Measurements from ENCODE around the gene MIB2.
"Not testable (repeated sequence)": the region's sequence is repeated elsewhere in the genome, so short reads cannot be mapped to it uniquely, and the experiment has no call there.

The MIB2 gene

DNA sequence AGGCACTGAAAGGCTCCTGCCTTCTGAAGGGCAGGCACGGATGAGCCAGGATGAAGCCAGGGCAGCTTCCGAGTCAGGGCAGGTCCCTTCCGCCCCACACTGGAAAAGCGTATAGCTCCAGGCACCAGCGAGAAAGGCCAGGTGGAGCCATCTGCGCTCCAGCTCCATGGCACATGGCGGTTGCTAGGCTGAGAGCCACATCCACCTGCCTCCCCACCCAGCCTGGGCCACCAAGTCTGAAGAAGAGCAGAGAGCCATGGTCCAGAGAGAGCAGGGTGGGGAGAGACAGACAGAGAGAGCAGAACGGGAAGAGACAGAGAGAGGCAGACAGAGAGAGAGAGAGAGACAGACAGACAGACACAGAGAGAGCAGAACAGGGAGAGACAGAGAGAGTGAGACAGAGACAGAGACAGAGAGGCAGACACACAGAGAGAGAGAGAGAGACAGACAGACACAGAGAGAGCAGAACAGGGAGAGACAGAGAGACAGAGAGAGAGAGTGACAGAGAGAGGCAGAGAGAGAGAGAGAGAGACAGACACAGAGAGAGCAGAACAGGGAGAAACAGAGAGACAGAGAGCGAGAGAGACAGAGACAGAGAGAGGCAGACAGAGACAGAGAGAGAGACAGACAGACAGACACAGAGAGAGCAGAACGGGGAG is 20.6 kb upstream of the MIB2 start:
- peak; percentile 56; the same call in 2 of the 3 replicates for ATAC-seq (ENCODE audit: insufficient read depth, low read depth)
- Histone ChIP-seq H3K4me3 (ENCODE audit: low read depth in 1 of 2, low read length in 2 of 2) (no peak overlapping the region), H2AFZ (ENCODE audit: low read depth, low read length) (no peak overlapping the region), H3K4me1 (ENCODE audit: insufficient read depth, low read length) (no peaks in the 10 kb centered on the region), H3K27me3 (ENCODE audit: insufficient read depth, low read length, poor library complexity) (no peaks in the 10 kb centered on the region), H3K27ac (ENCODE audit: low read length) (no peak overlapping the region), H3K79me2 (ENCODE audit: insufficient read depth, low read length) (no peaks in the 10 kb centered on the region), H3K9me3 (ENCODE audit: insufficient read depth, low read length, severe bottlenecking) (no peaks in the 10 kb centered on the region), H3K4me2 (ENCODE audit: insufficient read depth, low read length) (no peak overlapping the region), H4K20me1 (ENCODE audit: insufficient read depth, low read length) (no peaks in the 10 kb centered on the region), H3K36me3 (ENCODE audit: insufficient read depth, low read length) (no peaks in the 10 kb centered on the region), H3K9ac (ENCODE audit: low read depth, low read length) (no peak overlapping the region)
- TF ChIP-seq, protein P1, sequence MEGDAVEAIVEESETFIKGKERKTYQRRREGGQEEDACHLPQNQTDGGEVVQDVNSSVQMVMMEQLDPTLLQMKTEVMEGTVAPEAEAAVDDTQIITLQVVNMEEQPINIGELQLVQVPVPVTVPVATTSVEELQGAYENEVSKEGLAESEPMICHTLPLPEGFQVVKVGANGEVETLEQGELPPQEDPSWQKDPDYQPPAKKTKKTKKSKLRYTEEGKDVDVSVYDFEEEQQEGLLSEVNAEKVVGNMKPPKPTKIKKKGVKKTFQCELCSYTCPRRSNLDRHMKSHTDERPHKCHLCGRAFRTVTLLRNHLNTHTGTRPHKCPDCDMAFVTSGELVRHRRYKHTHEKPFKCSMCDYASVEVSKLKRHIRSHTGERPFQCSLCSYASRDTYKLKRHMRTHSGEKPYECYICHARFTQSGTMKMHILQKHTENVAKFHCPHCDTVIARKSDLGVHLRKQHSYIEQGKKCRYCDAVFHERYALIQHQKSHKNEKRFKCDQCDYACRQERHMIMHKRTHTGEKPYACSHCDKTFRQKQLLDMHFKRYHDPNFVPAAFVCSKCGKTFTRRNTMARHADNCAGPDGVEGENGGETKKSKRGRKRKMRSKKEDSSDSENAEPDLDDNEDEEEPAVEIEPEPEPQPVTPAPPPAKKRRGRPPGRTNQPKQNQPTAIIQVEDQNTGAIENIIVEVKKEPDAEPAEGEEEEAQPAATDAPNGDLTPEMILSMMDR (IDR thresholded peaks at IDR 0.05; ENCODE audit: borderline replicate concordance, extremely low read depth, low read length, poor library complexity, severe bottlenecking) = no peak
- no peak for TF ChIP-seq EZH2 (IDR thresholded peaks at IDR 0.05; ENCODE audit: borderline replicate concordance, low read depth, low read length, severe bottlenecking)
- no peak for DNase-seq

DNA sequence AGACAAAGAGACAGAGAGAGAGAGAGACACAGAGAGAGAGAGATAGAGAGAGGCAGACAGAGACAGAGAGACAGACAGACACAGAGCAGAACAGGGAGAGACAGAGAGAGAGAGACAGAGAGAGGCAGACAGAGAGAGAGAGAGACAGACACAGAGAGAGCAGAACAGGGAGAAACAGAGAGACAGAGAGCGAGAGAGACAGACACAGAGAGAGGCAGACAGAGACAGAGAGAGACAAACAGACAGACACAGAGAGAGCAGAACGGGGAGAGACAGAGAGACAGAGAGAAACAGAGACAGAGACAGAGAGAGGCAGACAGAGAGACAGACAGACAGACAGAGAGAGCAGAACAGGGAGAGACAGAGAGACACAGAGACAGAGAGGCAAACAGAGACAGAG is 20.0 kb upstream of the MIB2 start:
- DNase-seq; H3K9me3 ChIP-seq (ENCODE audit: insufficient read depth, low read length, severe bottlenecking); H3K9ac ChIP-seq (ENCODE audit: low read depth, low read length); H3K4me1 ChIP-seq (ENCODE audit: insufficient read depth, low read length); H3K4me3 ChIP-seq (ENCODE audit: low read depth in 1 of 2, low read length in 2 of 2); H2AFZ ChIP-seq (ENCODE audit: low read depth, low read length); H3K4me2 ChIP-seq (ENCODE audit: insufficient read depth, low read length); H3K36me3 ChIP-seq (ENCODE audit: insufficient read depth, low read length); ATAC-seq (ENCODE audit: insufficient read depth, low read depth); H3K27me3 ChIP-seq (ENCODE audit: insufficient read depth, low read length, poor library complexity); H3K27ac ChIP-seq (ENCODE audit: low read length); H4K20me1 ChIP-seq (ENCODE audit: insufficient read depth, low read length); H3K79me2 ChIP-seq (ENCODE audit: insufficient read depth, low read length): not testable (repeated sequence)

DNA sequence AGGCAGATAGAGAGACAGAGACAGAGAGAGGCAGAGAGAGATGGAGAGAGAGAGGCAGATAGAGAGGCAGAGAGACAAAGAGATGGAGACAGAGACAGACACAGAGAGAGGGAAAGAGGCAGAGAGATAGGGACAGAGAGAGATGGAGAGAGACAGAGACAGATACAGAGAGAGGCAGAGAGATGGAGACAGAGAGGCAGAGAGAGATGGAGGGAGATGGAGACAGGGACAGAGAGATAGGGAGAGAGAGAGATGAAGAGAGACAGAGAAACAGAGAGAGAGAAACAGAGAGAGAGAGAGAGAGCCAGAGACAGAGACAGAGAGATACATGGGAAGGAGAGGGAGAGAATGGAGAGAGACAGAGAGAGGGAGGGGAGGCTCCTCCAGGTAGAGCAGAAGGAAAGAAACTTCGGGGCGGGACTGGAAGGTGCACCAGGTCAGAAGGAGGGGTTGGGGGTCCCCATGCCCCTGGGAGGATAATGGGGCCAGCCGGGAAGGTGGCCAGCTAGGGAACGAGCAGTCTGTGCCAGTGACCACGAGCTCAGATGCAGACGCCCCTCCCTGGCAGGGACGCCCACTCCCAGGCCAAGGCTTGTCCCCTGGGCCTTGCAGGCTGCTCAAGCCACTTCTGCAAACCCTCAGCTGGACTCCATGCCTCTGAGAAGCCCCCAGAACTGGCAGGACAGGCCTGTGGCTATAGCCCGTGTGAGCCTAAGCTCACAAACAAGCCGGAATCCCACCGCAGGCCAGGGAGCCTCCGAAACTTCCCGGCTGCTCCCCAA is 18.6 kb upstream of the MIB2 start:
- Histone ChIP-seq H4K20me1 (ENCODE audit: insufficient read depth, low read length) (no peaks in the 10 kb centered on the region), H3K9me3 (ENCODE audit: insufficient read depth, low read length, severe bottlenecking) (no peaks in the 10 kb centered on the region), H3K36me3 (ENCODE audit: insufficient read depth, low read length) (no peaks in the 10 kb centered on the region), H3K4me2 (ENCODE audit: insufficient read depth, low read length) (no peak overlapping the region), H3K9ac (ENCODE audit: low read depth, low read length) (no peak overlapping the region), H3K4me3 (ENCODE audit: low read depth in 1 of 2, low read length in 2 of 2) (no peak overlapping the region), H3K27ac (ENCODE audit: low read length) (no peak overlapping the region), H2AFZ (ENCODE audit: low read depth, low read length) (no peak overlapping the region), H3K79me2 (ENCODE audit: insufficient read depth, low read length) (no peaks in the 10 kb centered on the region), H3K4me1 (ENCODE audit: insufficient read depth, low read length) (no peaks in the 10 kb centered on the region), H3K27me3 (ENCODE audit: insufficient read depth, low read length, poor library complexity) (no peaks in the 10 kb centered on the region)
- no peak for TF ChIP-seq EZH2 (IDR thresholded peaks at IDR 0.05; ENCODE audit: borderline replicate concordance, low read depth, low read length, severe bottlenecking)
- TF ChIP-seq, protein P1 (IDR thresholded peaks at IDR 0.05; ENCODE audit: borderline replicate concordance, extremely low read depth, low read length, poor library complexity, severe bottlenecking) = no peak
- DNase-seq (no peak), ATAC-seq (ENCODE audit: insufficient read depth, low read depth) (no peak; the same call in 2 of the 3 replicates)

DNA sequence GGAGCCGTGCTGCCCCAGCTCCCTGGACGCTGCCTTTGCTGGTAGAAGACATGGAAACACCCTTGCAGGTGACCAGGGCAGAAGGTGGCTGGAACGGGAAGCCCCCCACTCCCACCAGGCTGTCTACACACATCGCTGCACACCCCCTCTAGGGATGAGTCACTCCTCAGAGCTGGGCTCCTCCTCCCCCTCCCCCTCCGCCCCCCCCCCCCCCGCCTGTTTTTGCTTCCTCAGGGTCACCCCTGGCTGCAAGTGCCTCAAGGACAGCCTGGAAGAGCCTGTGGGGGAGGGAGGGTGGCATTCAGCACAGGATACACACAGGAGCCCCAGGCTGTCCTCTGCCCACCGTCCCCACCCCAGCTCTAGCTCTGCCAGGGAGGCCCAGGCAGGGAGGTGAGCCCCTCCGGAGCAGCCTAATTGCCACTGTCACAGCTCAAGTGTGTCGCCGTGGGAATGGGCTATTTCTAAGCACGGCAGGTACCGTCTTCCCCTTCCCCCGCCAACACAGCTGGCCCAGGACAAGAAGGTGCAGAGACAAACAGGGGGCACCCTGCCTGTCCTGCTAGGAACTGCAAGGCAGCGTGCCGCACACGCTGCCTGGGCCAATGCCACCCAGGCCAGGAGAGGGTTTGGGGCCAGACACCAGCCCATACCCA is 17.9 kb upstream of the MIB2 start:
- H3K4me3 ChIP-seq (ENCODE audit: low read depth in 1 of 2, low read length in 2 of 2) = no peak overlapping the region
- H3K27ac ChIP-seq (ENCODE audit: low read length) = no peak overlapping the region
- ATAC-seq (ENCODE audit: insufficient read depth, low read depth) (peak; percentile 60), DNase-seq (no peak)
- no peaks in the 10 kb centered on the region for H4K20me1 ChIP-seq (ENCODE audit: insufficient read depth, low read length)
- H3K79me2 ChIP-seq (ENCODE audit: insufficient read depth, low read length) = no peaks in the 10 kb centered on the region
- H3K36me3 ChIP-seq (ENCODE audit: insufficient read depth, low read length) = no peaks in the 10 kb centered on the region
- H3K27me3 ChIP-seq (ENCODE audit: insufficient read depth, low read length, poor library complexity) = no peaks in the 10 kb centered on the region
- H3K9ac ChIP-seq (ENCODE audit: low read depth, low read length) = no peak overlapping the region
- no peak for TF ChIP-seq EZH2 (IDR thresholded peaks at IDR 0.05; ENCODE audit: borderline replicate concordance, low read depth, low read length, severe bottlenecking)
- TF ChIP-seq, protein P1 (IDR thresholded peaks at IDR 0.05; ENCODE audit: borderline replicate concordance, extremely low read depth, low read length, poor library complexity, severe bottlenecking) = peak; percentile 41
- no peak overlapping the region for H2AFZ ChIP-seq (ENCODE audit: low read depth, low read length)
- no peaks in the 10 kb centered on the region for H3K9me3 ChIP-seq (ENCODE audit: insufficient read depth, low read length, severe bottlenecking)
- no peak overlapping the region for H3K4me2 ChIP-seq (ENCODE audit: insufficient read depth, low read length)
- H3K4me1 ChIP-seq (ENCODE audit: insufficient read depth, low read length) = no peaks in the 10 kb centered on the region

Data from DND-41 (cell line).